Osteocyte (in vitro differentiated cells): ENCODE data around the gene RDM1. TPM values are rescaled to one million over a fixed set of nuclear protein-coding genes. Genes with fewer than 3 reads are reported as not detected.

ENCODE experiments used
- DNase-seq: peaks from one replicate; pipeline ENCODE4 v3.0.0; 2021; ENCODE audit warnings: mixed read lengths; ENCODE audit not compliant: unreplicated experiment; ENCODE audit errors: extremely low spot score
- H3K27ac Mint-ChIP-seq: one replicate; pipeline ENCODE4 v1.8.0; 2021; ENCODE audit warnings: mild to moderate bottlenecking, mixed read lengths; ENCODE audit not compliant: unreplicated experiment
- H3K27me3 Mint-ChIP-seq: one replicate; pipeline ENCODE4 v1.8.0; 2021; ENCODE audit warnings: mixed read lengths; ENCODE audit not compliant: unreplicated experiment
- H3K36me3 Mint-ChIP-seq: one replicate; pipeline ENCODE4 v1.8.0; 2021; ENCODE audit warnings: mixed read lengths; ENCODE audit not compliant: unreplicated experiment
- H3K4me1 Mint-ChIP-seq: one replicate; pipeline ENCODE4 v1.8.0; 2021; ENCODE audit warnings: mixed read lengths; ENCODE audit not compliant: unreplicated experiment
- H3K4me3 Mint-ChIP-seq: one replicate; pipeline ENCODE4 v1.8.0; 2021; ENCODE audit warnings: mild to moderate bottlenecking, moderate library complexity, mixed read lengths; ENCODE audit not compliant: unreplicated experiment
- H3K9me3 Mint-ChIP-seq: one replicate; pipeline ENCODE4 v1.8.0; 2021; ENCODE audit warnings: mixed read lengths; ENCODE audit not compliant: unreplicated experiment
- total RNA-seq: library from RNA; stranded (reverse); gene quantifications from 2 replicates; pipeline ENCODE4 v1.2.1, GENCODE V29; 2021
- TF ChIP-seq, protein P1 (sequence below): fragments of 200-600 bp; sonication (generic); IDR thresholded peaks from 2 replicates; pipeline ENCODE4 v1.5.0; 2021; ENCODE audit warnings: antibody characterized with exemption, mild to moderate bottlenecking, moderate library complexity

RDM1 gene
- total RNA-seq, 1 donor from 2014 or later: 0.35 TPM

DNA sequence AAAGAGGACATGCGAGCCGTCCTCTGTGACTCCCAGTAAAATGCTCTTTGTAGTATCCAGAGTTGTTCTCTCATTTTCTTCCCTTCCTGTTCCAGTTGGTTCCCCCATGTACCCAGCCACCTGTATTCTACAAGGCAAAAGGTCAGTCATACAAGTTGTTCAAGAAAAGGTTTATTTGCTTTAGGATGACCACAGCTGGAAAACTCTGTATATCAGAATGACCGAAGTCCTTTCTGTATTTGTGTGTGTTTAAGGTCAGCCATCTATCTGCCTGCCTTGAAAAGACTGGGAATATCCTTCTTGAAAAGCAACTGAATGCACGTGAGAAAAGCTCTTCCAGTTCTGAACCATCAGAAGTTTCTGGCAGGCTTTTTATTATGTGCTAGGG, 42.4 kb upstream of the RDM1 start:
- DNase-seq: no peak
- no peak overlapping the region for H3K27ac Mint-ChIP-seq
- TF ChIP-seq, protein P1, sequence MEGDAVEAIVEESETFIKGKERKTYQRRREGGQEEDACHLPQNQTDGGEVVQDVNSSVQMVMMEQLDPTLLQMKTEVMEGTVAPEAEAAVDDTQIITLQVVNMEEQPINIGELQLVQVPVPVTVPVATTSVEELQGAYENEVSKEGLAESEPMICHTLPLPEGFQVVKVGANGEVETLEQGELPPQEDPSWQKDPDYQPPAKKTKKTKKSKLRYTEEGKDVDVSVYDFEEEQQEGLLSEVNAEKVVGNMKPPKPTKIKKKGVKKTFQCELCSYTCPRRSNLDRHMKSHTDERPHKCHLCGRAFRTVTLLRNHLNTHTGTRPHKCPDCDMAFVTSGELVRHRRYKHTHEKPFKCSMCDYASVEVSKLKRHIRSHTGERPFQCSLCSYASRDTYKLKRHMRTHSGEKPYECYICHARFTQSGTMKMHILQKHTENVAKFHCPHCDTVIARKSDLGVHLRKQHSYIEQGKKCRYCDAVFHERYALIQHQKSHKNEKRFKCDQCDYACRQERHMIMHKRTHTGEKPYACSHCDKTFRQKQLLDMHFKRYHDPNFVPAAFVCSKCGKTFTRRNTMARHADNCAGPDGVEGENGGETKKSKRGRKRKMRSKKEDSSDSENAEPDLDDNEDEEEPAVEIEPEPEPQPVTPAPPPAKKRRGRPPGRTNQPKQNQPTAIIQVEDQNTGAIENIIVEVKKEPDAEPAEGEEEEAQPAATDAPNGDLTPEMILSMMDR: no peak
- H3K4me3 Mint-ChIP-seq: no peak overlapping the region
- no peaks in the 10 kb centered on the region for H3K36me3 Mint-ChIP-seq
- H3K27me3 Mint-ChIP-seq: peaks cover 11% of the 10 kb centered on the region
- peaks cover 3% of the 10 kb centered on the region for H3K4me1 Mint-ChIP-seq
- no peaks in the 10 kb centered on the region for H3K9me3 Mint-ChIP-seq

DNA sequence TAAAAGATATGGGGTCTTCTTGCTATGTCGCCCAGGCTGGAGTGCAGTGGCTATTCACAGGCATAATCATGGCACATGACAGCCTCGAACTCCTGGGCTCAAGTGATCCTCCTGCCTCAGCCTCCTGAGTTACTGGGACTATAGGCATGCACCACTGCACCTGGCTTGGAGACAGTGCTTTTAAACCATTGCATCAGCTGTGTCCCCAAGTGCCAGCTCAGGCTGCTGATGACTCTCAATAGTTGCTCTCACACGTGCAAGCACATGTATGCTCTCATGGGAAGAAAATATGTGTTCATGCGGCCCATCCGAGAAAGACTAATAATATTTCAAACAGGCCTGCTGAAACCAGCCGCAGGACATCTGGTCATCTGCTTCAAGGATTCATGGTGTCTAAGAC, 42.0 kb upstream of the RDM1 start:
- TF ChIP-seq, protein P1: no peak
- H3K27me3 Mint-ChIP-seq: peaks cover 12% of the 10 kb centered on the region
- peaks cover 3% of the 10 kb centered on the region for H3K4me1 Mint-ChIP-seq
- H3K27ac Mint-ChIP-seq: no peak overlapping the region
- no peaks in the 10 kb centered on the region for H3K9me3 Mint-ChIP-seq
- H3K4me3 Mint-ChIP-seq: no peak overlapping the region
- H3K36me3 Mint-ChIP-seq: no peaks in the 10 kb centered on the region
- DNase-seq: no peak

DNA sequence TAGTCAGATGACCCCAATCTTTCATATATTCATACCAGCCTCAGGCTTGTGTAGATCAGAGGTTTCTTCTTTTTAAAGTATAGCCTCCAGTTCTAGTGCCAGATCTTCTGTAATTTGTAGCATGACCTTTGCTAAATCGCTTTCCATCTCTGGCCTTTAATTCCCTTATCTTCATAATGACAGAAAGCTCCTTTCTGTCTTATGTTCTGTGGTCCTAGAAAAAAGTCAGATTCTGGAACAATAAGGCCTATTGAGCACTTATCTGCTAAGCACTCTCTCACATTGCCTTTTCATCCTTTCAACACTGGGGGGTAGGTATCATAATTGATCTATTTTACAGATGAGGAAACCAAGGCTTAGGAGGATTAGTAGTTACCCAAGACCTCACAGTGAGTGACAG, 41.5 kb upstream of the RDM1 start:
- no peak overlapping the region for H3K27ac Mint-ChIP-seq
- peaks cover 3% of the 10 kb centered on the region for H3K4me1 Mint-ChIP-seq

DNA sequence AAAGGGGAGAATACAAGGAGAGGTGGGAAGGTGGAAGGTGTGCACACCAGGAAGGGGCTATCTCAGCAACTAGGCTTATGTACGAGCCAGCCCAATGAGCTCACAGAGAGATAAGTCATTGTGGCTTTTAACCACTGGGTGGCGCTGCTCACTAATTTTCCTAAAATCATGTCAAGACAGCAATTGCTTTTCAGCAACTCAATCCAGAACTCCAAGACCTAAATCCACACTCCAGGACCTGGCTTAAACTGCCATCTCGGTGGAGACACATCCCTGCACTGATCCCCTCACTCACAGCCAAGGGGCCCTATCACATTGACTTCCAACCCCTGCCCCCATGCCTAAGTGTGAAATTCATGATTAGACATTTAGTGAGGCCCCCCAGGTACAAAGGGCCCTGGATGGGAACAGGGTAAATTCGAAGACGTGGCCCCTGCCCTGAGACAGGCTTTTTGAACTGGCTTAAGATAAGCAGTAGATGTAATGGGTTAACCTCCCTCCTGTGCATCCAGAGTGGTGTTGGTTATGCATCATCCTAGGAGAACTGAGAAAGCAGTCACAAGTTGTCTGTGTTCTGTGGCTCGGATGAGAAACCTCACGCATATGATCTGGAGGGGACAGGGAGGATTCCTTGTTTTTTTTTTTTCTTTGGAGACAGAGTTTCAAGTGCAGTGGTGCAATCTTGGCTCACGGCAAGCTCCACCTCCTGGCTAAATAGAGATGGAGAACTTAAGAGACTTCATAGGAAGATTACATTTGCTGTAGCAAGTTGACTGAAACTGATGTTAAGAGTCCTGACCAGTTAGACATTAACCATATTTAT, 39.2 kb upstream of the RDM1 start:
- Mint-ChIP-seq H3K9me3 (no peaks in the 10 kb centered on the region), H3K4me3 (no peak overlapping the region), H3K4me1 (peaks cover 3% of the 10 kb centered on the region), H3K27ac (no peak overlapping the region), H3K27me3 (peaks cover 22% of the 10 kb centered on the region), H3K36me3 (no peaks in the 10 kb centered on the region)
- TF ChIP-seq, protein P1: peak; percentile 85
- DNase-seq: no peak

More for the DNA sequence above, 41.5 kb upstream of the RDM1 start:
- Mint-ChIP-seq H3K27me3 (peaks cover 12% of the 10 kb centered on the region), H3K9me3 (no peaks in the 10 kb centered on the region), H3K4me3 (no peak overlapping the region), H3K36me3 (no peaks in the 10 kb centered on the region)
- no peak for DNase-seq
- TF ChIP-seq, protein P1: no peak

DNA sequence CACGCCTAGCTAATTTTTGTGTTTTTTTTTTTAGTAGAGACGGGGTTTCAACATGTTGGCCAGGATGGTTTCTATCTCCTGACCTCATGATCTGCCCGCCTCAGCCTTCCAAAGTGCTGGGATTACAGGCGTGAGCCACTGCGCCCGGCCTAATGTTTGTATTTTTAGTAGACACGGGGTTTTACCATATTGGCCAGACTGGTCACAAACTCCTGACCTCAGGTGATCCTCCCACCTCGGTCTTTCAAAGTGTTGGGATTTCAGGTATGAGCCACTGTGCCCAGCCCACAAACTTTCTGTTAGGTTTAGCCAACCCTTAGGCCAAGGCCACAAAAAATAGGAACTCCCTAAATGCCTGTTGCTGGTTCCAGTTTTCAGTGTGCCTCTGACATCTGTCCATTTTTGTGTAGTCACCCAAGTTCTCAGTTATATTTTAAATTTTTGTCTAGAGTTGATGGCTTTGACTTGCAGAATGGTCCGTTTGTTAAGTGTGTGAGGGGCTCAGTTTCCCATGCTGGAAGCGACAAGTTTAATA, 38.0 kb upstream of the RDM1 start:
- TF ChIP-seq, protein P1: no peak
- Mint-ChIP-seq H3K27me3 (peaks cover 28% of the 10 kb centered on the region), H3K27ac (no peak overlapping the region), H3K36me3 (no peaks in the 10 kb centered on the region), H3K4me3 (no peak overlapping the region), H3K4me1 (no peaks in the 10 kb centered on the region), H3K9me3 (no peaks in the 10 kb centered on the region)
- no peak for DNase-seq
